Neural cell (in vitro differentiated cells): ENCODE data around the gene ORC3. TPM values are rescaled to one million over a fixed set of nuclear protein-coding genes. Genes with fewer than 3 reads are reported as not detected.

ENCODE experiments used
- H2AFZ ChIP-seq: fragments of 200-600, 300-800 bp; sonication (generic), shearing (Covaris generic); 2 replicates; pipeline ENCODE4 v1.6.0; 2014; ENCODE audit warnings: low read depth, mild to moderate bottlenecking, antibody characterized with exemption, low read length, moderate library complexity
- H3F3A ChIP-seq: fragments of 200-600 bp; shearing (Covaris generic); 2 replicates; pipeline ENCODE4 v1.6.1; 2016; ENCODE audit warnings: mild to moderate bottlenecking, moderate library complexity, mixed read lengths, antibody characterized with exemption, low read length; ENCODE audit not compliant: insufficient read depth, poor library complexity, severe bottlenecking
- H3K27ac ChIP-seq: fragments of 200-600, 300-800 bp; sonication (generic), shearing (Covaris generic); 2 replicates; pipeline ENCODE4 v1.5.1; 2014; ENCODE audit warnings: mild to moderate bottlenecking, low read length, moderate library complexity
- H3K27me3 ChIP-seq: fragments of 300-800, 200-600 bp; sonication (generic), shearing (Covaris generic); 2 replicates; pipeline ENCODE4 v1.6.0; 2014; ENCODE audit warnings: mild to moderate bottlenecking, low read depth, low read length, moderate library complexity; ENCODE audit not compliant: insufficient read depth
- H3K36me3 ChIP-seq: fragments of 300-800, 200-600 bp; sonication (generic), shearing (Covaris generic); 2 replicates; pipeline ENCODE4 v1.5.1; 2014; ENCODE audit warnings: mild to moderate bottlenecking, antibody characterized with exemption, low read length, moderate library complexity; ENCODE audit not compliant: insufficient read depth
- H3K4me2 ChIP-seq: fragments of 300-800, 200-600 bp; sonication (generic), shearing (Covaris generic); 2 replicates; pipeline ENCODE4 v1.6.0; 2014; ENCODE audit warnings: mild to moderate bottlenecking, low read length
- H3K4me3 ChIP-seq: fragments of 300-800, 200-600 bp; sonication (generic), shearing (Covaris generic); 2 replicates; pipeline ENCODE4 v1.5.1; 2014; ENCODE audit warnings: mild to moderate bottlenecking, low read length, moderate library complexity
- H3K79me2 ChIP-seq: fragments of 200-600 bp; shearing (Covaris generic); replicated peaks from 2 replicates; pipeline ENCODE4 v1.6.0; 2014; ENCODE audit warnings: mild to moderate bottlenecking, low read length, moderate library complexity; ENCODE audit not compliant: insufficient read depth
- H3K9ac ChIP-seq: fragments of 300-800, 200-600 bp; sonication (generic), shearing (Covaris generic); 2 replicates; pipeline ENCODE4 v1.6.1; 2016; ENCODE audit warnings: mild to moderate bottlenecking, low read length, mixed read lengths
- H3K9me2 ChIP-seq: fragments of 200-600 bp; shearing (Covaris generic); 2 replicates; pipeline ENCODE4 v1.6.1; 2016; ENCODE audit warnings: mild to moderate bottlenecking, low read length, mixed read lengths; ENCODE audit not compliant: insufficient read depth
- H3K9me3 ChIP-seq: fragments of 200-600, 300-800 bp; sonication (generic), shearing (Covaris generic); 2 replicates; pipeline ENCODE4 v1.6.1; 2016; ENCODE audit warnings: mild to moderate bottlenecking, mixed run types, low read length, moderate library complexity, mixed read lengths
- H4K20me1 ChIP-seq: fragments of 200-600 bp; shearing (Covaris generic); 2 replicates; pipeline ENCODE4 v1.6.1; 2016; ENCODE audit warnings: mild to moderate bottlenecking, mixed run types; ENCODE audit not compliant: insufficient read depth
- EP300 ChIP-seq: fragments of 450-650 bp; conservative IDR thresholded peaks from 2 replicates; pipeline ENCODE4 v1.6.1; 2014; ENCODE audit warnings: antibody characterized with exemption, mild to moderate bottlenecking, moderate library complexity; ENCODE audit not compliant: poor library complexity, severe bottlenecking
- EZH2 ChIP-seq: fragments of 200-600, 300-800 bp; shearing (Covaris generic), sonication (generic); IDR thresholded peaks from 2 replicates; pipeline ENCODE4 v1.6.1; 2014; ENCODE audit warnings: antibody characterized with exemption, low read length, borderline replicate concordance, mild to moderate bottlenecking; ENCODE audit not compliant: insufficient read depth, poor library complexity, severe bottlenecking
- MXI1 ChIP-seq: fragments of 450-650 bp; conservative IDR thresholded peaks from 2 replicates; pipeline ENCODE4 v1.6.1; 2014; ENCODE audit warnings: antibody characterized with exemption, mild to moderate bottlenecking; ENCODE audit not compliant: poor library complexity, severe bottlenecking
- POLR2AphosphoS5 ChIP-seq: IDR thresholded peaks from 2 replicates; pipeline ENCODE4 v1.6.1; 2012
- RAD21 ChIP-seq: fragments of 450-650 bp; conservative IDR thresholded peaks from 2 replicates; pipeline ENCODE4 v1.6.1; 2014; ENCODE audit warnings: antibody characterized with exemption, mild to moderate bottlenecking, moderate library complexity
- SMC3 ChIP-seq: fragments of 450-650 bp; conservative IDR thresholded peaks from 2 replicates; pipeline ENCODE4 v1.6.1; 2014; ENCODE audit warnings: antibody characterized with exemption, mild to moderate bottlenecking, moderate library complexity; ENCODE audit not compliant: poor library complexity
- TAF1 ChIP-seq: IDR thresholded peaks from 2 replicates; pipeline ENCODE4 v1.6.1; 2012; ENCODE audit warnings: low read depth
- polyA plus RNA-seq: library from polyadenylated mRNA; depleted of rRNA; stranded (reverse); fragments of >200 nt; gene quantifications from 2 replicates; pipeline ENCODE4 v1.2.3, GENCODE V29; 2014
- TF ChIP-seq, protein P1 (sequence below): IDR thresholded peaks from 2 replicates; pipeline ENCODE4 v1.6.1; 2012; ENCODE audit warnings: borderline replicate concordance
- TF ChIP-seq, protein P2 (sequence below): fragments of 450-650 bp; IDR thresholded peaks from 2 replicates; pipeline ENCODE4 v1.5.1; 2014; ENCODE audit warnings: antibody characterized with exemption, mild to moderate bottlenecking, moderate library complexity; ENCODE audit not compliant: poor library complexity, severe bottlenecking

ORC3 gene
- polyA plus RNA-seq, 1 donor from 2014 or later, result 43.7 TPM

DNA sequence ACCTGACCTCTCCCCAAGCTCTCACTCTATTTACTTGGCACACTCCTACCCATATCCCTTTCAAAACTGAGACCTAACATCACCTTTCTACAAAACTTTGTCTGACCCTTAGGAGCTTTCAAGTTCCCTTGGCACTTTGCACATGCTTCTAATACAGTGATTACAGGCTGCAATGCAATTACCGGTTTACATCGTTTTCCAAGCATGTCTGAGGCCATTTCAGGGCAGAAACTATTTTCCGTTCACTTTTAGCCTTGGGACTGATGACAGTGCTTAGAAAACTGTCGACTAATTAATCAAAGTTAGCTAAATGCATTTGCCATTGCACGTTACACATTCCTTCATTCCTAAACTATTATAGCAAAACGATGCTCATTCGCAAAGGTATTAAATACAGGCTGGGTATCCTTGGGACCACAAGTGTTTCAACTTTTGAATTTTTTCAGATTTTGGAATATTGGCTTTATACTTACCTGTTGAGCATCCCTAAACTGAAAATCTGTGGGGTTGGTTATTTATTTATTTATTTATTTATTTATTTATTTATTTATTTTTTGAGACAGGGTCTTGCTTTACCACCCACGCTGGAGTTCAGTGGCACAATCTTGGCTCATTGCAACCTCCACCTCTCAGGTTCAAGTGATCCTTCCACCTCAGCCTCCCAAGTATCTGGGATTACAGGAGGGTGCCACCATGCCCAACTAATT is 3.4 kb upstream of the ORC3 start:
- H4K20me1 ChIP-seq, result no peaks in the 10 kb centered on the region
- H3K9ac ChIP-seq, result no peak overlapping the region
- TF ChIP-seq, protein P1, sequence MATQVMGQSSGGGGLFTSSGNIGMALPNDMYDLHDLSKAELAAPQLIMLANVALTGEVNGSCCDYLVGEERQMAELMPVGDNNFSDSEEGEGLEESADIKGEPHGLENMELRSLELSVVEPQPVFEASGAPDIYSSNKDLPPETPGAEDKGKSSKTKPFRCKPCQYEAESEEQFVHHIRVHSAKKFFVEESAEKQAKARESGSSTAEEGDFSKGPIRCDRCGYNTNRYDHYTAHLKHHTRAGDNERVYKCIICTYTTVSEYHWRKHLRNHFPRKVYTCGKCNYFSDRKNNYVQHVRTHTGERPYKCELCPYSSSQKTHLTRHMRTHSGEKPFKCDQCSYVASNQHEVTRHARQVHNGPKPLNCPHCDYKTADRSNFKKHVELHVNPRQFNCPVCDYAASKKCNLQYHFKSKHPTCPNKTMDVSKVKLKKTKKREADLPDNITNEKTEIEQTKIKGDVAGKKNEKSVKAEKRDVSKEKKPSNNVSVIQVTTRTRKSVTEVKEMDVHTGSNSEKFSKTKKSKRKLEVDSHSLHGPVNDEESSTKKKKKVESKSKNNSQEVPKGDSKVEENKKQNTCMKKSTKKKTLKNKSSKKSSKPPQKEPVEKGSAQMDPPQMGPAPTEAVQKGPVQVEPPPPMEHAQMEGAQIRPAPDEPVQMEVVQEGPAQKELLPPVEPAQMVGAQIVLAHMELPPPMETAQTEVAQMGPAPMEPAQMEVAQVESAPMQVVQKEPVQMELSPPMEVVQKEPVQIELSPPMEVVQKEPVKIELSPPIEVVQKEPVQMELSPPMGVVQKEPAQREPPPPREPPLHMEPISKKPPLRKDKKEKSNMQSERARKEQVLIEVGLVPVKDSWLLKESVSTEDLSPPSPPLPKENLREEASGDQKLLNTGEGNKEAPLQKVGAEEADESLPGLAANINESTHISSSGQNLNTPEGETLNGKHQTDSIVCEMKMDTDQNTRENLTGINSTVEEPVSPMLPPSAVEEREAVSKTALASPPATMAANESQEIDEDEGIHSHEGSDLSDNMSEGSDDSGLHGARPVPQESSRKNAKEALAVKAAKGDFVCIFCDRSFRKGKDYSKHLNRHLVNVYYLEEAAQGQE, result no peak
- TF ChIP-seq, protein P2, sequence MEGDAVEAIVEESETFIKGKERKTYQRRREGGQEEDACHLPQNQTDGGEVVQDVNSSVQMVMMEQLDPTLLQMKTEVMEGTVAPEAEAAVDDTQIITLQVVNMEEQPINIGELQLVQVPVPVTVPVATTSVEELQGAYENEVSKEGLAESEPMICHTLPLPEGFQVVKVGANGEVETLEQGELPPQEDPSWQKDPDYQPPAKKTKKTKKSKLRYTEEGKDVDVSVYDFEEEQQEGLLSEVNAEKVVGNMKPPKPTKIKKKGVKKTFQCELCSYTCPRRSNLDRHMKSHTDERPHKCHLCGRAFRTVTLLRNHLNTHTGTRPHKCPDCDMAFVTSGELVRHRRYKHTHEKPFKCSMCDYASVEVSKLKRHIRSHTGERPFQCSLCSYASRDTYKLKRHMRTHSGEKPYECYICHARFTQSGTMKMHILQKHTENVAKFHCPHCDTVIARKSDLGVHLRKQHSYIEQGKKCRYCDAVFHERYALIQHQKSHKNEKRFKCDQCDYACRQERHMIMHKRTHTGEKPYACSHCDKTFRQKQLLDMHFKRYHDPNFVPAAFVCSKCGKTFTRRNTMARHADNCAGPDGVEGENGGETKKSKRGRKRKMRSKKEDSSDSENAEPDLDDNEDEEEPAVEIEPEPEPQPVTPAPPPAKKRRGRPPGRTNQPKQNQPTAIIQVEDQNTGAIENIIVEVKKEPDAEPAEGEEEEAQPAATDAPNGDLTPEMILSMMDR, result no peak
- TF ChIP-seq TAF1, result no peak
- no peak for TF ChIP-seq POLR2AphosphoS5
- no peak for TF ChIP-seq MXI1
- TF ChIP-seq EZH2, result no peak
- no peak for TF ChIP-seq RAD21
- TF ChIP-seq SMC3, result no peak
- TF ChIP-seq EP300, result no peak

DNA sequence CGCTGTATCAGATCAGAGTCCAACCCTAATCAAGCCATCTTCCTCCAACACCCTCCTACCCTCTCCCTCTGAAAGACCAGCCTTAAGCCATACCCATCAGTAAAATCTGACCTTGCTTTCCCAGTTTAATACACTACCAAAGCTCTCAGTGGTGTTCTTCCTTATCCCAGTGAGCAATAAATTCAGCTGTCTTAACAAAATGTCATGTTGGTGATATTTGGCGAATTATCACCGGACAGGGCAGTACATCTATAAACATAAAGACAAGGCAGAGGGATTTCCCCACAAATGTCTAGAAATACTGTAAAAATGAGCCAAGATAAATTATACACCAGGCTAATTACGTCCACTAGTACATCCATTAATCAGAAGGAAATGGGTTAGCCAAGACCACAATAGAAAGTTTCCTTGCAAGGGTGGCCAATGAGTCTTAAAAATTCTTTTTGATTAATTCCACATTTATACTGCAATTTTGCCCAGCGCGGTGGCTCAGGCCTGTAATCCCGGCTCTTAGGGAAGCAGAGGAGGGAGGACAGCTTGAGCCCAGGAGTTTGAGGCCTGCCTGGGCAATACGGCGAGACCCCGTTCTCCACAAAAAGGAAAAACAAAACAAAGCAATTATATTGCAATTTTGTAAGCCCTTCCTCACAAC is 1.1 kb upstream of the ORC3 start:
- Histone ChIP-seq H3K9me2 (no peaks in the 10 kb centered on the region), H3F3A (no peaks in the 10 kb centered on the region), H3K27ac (no peak overlapping the region), H3K79me2 (peaks cover 75% of the 10 kb centered on the region), H3K9ac (peak overlapping the region; percentile 72), H3K9me3 (no peaks in the 10 kb centered on the region), H3K27me3 (no peaks in the 10 kb centered on the region), H2AFZ (peak overlapping the region; percentile 86), H3K4me3 (peak overlapping the region; percentile 96), H4K20me1 (no peaks in the 10 kb centered on the region), H3K4me2 (peak overlapping the region; percentile 76), H3K36me3 (no peaks in the 10 kb centered on the region)
- TF ChIP-seq POLR2AphosphoS5, result no peak
- TF ChIP-seq SMC3, result no peak
- TF ChIP-seq EP300, result no peak
- TF ChIP-seq, protein P1, result no peak
- TF ChIP-seq, protein P2, result no peak
- TF ChIP-seq RAD21, result no peak
- no peak for TF ChIP-seq EZH2
- TF ChIP-seq MXI1, result no peak
- TF ChIP-seq TAF1, result no peak

More for the DNA sequence above, 3.4 kb upstream of the ORC3 start:
- H3F3A ChIP-seq, result no peaks in the 10 kb centered on the region
- H3K27me3 ChIP-seq, result no peaks in the 10 kb centered on the region
- no peak overlapping the region for H3K4me2 ChIP-seq
- H3K4me3 ChIP-seq, result peak overlapping the region; percentile 8
- H3K79me2 ChIP-seq, result peaks cover 76% of the 10 kb centered on the region
- H3K27ac ChIP-seq, result no peak overlapping the region
- H3K9me3 ChIP-seq, result no peaks in the 10 kb centered on the region
- no peak overlapping the region for H2AFZ ChIP-seq
- H3K36me3 ChIP-seq, result no peaks in the 10 kb centered on the region
- no peaks in the 10 kb centered on the region for H3K9me2 ChIP-seq
